ENCODE measurements around the gene GRIP2.

The GRIP2 gene

DNA sequence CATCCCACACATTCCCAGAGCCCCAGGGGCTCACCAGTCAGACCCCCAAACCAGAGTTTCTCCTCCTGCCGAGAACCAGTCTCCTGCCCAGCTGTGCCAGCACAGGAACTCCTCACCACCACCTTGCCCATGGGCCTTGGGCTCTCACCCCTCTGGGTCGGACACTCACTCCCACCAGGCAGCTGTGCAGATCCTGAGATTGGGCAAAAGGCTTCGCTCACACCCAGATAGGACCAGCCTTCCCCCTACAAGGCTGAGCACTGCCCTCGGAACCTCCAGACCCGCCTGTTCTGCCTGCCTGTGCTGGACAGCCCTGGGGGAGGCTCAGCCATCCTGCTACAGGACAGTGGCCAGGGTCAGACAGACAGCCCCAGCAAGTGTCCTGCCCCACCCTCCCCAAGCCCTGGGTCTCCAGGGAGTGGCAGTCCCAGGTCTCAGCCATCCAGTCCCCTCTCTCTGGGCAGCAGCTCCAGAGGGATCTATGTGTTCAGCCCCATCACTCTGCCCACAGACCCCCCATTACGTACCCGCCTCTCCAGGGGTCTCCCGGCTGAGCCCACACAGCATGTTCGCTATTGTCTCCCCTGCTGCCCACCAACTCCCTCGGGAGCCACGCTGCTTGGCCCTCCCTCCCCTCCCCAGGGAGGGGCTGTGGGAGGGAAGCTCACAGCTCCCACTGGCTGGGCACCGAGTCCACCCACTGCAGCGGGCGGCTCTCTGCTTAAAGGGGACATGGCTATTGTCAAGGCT, at the start of gene GRIP2:
Gene GRIP2, minus strand, starts transcription at position 601 of the 750 bp plus-strand sequence. Its CDS starts 34 bp downstream, at position 567.
- DNase-seq, result no peak

DNA sequence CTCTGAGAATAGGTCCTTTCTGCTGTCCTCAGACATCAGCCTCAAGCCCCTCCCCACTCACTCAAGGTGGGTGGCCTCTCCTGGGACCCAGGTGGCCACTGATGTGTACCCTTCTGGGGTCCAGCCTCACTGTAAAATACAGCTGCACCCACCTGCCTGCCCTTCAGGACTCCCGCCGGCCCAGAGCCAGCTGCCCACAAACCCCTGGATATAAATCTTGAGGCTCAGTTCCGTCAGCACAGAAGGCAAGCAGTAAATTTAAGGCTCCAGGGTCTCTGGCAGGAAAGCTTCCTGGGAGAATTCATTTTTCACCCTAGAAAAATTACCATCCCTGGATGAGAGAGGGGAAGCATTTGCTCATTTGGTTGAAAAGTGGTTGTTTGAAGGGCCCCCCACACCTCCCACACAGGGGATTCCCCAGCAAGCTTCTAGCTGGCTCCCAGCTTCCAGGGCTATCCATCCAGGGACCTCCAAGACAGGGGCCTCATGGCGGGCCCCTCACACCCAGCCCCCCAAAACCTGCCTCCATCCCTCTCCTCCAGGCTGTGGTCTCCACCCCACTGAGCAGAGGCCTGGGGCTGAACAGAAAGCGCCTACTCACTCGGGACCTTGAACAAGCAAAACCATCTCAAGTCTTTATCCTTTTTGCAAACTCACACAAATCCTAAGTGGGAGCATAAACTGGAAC, 48.4 kb upstream of the GRIP2 start:
- no peak for DNase-seq

DNA sequence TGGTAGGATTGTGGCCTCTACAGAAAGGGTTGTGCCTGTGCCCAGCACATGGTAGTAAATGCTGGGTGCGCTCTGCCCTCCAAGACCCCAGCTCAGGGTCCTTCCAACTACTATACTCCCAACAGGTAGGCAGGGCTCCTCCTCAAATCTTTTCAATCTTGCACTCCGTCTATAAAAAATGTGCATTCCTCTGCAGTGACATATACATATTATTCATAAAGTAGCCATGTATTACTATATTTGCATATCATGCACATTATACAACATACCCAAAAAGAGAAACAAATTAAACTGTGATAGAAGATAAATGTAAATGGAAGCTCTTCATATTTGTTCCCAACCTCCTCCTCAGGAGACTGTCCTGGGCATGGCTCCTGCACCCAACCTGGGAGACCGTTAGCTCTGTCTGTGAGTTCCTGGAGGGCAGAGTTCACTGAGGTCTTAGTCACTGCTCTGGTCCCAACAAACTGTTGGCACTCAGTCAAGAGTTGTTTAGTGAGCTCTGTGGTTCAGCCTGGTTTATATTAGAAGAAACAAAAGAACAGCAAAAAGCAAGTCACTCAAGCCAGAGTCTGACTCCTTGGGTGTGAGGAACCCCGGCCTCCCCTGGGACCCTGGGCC, 47.7 kb upstream of the GRIP2 start:
- DNase-seq, result no peak

DNA sequence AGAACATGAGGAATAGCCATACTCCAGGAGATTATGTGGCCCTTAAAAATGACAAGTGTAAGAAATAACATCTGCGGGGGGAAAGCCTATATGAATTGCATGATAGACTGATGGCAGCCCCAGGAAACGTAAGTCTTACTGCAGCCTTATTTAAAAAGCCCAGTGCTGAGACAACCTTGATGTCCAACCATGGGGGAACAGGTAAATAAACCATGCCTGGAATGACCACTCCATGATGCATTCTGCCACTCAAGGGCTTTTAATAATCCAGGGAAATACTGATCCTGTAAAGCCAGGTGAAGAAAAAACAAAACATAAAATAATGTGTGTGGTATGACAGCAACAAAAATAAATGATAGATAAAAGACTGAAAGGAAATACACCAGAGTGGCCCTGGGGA, 46.5 kb upstream of the GRIP2 start:
- DNase-seq, result no peak

DNA sequence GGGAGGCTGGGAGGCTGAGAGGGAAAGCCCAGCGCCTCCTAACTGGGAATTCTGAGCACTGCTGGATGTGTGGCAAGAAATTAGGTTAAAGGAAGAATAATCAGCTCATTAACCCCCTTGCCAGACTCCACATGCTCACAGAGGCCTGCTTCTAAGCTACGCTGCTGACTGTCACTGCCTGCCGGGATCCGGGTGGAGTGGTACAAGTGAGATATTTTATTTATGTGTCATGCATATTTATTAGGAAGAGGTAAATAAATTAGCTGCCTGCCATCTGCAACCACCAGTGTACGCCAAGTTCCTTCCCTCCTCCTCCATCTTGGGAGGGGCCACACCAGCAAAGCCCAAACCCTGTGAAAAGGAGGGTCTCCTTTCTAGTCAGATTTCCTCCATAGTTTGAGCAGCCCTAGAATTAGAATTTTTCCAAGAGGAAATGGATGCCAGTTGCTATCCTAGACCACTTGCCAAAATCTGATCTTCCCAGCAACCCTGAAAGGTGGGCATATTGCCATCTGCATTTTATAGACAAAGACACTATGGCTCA, 43.5 kb upstream of the GRIP2 start:
- DNase-seq, result no peak

DNA sequence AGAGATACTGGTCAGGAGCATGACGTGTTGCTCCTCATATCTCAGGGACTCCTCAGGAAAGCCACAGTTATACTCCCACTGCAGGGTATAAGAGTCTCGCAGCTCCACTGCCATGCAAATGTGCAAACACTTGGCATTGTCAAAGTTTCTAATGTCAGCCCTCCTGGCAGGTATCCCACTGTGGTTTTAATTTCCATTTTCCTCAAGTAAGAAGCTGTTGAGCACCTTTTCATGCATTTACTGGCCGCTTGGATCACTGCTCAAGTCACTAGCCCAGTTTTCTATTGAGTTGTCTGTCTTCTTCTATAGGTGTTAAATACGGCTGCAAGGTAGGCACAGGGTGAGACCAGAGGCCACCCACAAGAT, 41.9 kb upstream of the GRIP2 start:
- no peak for DNase-seq

DNA sequence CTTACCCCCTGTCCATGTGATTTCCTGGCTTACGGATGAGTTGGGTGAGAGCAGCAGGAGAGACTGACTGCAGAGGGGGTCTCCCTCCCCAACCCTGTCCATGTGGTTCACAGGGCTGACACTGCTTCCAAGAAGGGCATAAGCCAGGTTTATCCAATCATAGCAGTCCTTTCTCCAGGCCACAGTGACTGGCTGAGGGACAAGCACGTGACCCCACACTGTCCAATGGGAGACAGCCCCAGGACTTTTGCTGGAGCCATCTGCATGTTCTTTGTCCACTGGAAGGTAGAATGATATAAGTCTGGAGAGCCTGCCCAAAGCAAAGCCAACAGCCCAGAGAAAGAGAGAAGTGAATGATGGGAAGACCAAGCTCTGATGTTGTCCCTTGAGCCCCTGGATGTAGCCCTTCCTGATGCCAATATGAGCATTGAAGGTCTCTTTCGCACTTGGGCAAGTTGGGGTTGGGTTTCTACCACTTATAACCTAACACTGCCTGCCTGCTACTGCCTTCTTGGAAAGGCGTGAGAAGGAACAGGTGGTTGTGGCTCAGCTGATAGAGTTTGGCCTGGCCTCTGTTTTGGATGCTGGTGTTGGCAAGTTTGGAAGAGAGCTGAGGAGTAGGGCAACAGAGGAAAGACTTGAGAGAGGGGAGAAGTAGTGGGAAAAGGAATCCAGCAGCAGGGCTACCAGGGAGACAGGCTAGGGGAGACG, 41.3 kb upstream of the GRIP2 start:
- no peak for DNase-seq

DNA sequence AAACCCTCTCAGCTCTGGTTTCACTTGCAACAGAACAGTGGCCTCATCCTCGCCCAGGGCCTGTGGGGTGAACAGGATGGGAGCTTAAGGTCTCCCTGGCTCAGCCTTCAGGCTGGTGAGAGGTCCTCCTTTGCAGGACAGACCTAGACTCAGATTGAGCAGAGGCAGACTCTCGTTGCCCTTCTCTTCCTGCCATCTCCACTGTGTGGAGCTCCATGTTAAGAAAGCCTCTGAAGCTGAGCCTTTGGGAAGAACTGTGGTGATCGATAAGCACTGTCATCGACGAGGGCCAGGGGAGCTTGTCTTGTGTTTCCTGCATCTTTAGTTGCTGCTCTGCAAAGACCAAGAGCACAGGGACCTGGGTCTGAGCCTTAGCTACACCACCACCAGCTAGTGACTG, 37.8 kb upstream of the GRIP2 start:
- no peak for DNase-seq

DNA sequence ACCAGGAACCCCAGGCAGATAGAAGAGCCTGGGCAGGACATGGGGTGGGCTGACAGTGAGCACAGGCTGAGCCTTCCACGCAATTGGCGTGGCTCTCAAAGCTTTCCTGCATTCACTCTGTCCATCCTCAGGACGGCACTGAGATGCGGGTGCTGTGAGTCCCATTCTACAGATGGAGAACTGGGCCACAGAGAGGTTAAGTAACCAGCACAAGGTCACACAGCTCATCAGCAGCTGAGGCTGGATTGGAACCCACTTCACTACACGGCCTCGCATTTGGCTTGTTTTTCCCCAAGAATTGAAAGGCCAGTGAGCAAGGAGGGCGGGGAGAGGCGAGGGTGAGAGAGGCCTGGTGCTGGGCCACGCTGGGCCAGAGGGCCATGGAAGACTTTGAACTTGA, 36.0 kb upstream of the GRIP2 start:
- DNase-seq, result no peak

DNA sequence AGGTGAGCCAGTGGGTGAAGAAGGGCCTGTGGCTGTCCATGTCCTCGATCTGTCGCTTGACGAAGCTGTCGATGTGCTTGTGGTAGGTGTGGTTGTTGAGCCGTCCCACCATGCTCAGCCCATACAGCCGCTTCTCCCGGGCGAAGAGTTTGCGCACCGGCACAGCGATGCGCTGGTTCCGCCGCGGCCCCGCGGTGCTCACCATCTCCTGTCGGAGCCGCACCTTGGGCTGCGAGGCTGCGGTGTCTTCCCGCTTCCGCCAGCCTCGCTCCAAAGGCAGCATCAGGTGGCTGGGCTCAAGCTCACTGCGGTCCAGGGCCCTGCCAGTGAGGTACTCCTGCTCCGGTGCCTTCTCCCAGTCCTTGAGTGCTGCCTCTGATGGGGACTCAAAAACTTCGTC, 34.0 kb upstream of the GRIP2 start:
- DNase-seq, result no peak

DNA sequence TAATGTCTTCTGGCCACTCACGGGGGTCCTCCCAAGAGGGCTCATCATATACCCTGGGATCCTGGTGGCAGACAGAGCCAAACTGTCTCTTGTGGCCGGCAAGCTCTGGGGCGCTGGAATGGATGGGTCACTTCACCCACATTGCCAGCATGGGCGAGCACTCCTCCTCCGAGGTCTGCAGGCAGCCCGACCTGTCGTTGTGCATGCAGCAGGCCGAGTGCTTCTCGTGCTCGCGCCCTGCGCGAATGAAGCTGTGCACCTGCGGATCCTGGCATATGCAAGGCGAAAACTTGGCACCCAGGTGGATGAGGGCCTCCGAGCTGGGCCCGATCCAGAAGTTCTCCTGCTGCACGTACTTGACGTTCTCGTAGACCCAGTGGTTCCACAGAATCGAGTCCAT, 33.6 kb upstream of the GRIP2 start:
- no peak for DNase-seq

DNA sequence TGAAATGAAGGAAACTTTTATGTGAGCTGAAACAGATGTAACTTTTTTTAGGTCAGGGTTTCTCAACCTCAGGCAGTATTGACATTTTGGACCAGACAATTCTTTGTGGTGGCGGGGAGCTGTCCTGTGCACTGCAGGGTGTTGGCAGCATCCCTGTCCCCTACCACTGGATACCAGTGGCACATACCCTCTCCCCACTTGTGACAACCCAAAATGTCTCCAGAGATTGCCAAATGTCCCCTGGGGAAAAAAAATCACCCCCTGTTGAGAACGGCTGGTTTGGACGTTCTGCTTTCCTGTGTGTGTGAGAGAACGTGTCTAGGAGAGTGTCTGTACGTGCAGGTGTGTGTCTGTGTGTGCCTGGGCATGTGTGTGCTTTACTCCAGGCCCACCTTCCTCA, 30.7 kb upstream of the GRIP2 start:
- DNase-seq, result no peak

DNA sequence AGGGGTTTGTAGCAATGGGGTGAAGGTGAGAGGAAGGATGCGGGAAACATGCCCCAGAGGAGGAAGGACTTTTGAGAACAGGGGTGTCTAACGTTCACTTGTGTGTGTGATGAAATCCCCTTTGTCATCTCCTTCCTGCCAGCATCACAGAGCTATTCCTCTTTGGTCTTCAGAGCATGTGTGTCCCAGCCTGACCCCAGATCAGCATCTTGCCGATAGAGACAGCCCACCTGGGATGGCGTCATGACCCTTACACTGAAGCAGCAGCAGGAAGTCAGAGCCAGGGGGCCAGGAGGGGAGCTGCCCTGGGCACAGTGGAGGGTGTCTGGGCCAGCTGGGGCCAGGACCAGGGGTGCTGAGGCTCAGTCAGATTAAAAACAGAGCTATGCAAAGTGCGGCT, 29.9 kb upstream of the GRIP2 start:
- no peak for DNase-seq

DNA sequence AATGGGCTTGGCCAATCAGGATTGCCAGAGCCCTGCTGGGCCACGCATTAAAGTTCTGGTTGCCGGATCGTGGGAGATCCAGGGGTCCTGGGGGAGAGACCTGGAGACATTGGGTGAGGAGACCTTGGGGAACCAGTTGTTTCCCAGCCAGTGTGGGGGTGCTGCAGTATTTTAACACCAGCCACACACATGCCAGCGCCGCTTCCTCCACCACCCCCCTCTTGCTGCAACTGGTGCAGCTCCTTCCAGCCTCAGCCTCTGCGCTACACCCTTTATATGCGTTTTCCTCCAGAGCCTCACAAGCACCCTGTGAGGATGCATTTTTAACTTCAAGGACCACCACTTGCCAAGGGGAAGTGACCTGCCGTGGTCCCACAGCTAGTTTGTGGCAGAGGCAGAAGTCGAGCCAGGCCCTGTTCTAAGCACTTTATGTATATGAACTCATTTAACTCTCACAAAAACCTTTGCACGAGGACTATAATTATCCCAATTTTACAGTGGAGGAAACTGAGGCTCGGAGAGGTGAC, 29.4 kb upstream of the GRIP2 start:
- DNase-seq, result no peak

DNA sequence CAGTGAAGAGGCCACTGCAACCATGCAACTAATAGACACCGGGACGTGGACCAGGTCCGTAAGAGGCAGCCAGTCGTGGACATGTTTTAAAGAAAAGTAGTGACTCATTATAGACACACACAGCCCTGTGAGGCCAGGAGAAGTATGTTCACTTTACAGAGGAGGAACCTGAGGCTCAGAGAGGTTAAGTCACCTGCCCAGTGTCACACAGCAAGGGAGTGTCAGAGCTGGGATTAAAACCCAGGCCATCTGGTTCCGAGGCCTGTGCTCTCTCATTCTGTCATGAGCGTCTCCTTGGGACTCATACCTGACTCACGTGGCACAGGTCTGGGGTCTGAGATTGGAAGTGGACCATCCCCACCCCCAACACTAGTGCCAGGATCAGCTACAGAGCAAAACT, 28.1 kb upstream of the GRIP2 start:
- DNase-seq, result no peak

DNA sequence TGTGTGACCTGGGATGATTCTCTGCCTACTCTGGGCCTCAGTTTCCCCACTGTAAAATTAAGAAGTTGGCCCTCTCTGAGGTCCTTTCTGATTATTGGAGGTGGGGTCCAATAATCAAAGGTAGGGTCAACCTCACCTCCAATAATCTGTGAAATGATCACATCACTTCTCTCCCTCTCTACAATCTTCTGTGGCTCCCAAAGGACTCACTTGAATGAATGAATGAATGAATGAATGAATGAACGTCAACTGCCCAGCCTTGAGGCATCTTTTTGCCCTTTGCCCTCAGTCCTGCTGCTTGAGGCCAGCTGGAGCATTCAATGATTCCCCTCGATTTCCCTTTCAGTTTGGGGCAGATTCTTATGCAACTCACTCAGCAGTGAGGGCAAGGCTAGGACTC, 26.7 kb upstream of the GRIP2 start:
- DNase-seq, result no peak

DNA sequence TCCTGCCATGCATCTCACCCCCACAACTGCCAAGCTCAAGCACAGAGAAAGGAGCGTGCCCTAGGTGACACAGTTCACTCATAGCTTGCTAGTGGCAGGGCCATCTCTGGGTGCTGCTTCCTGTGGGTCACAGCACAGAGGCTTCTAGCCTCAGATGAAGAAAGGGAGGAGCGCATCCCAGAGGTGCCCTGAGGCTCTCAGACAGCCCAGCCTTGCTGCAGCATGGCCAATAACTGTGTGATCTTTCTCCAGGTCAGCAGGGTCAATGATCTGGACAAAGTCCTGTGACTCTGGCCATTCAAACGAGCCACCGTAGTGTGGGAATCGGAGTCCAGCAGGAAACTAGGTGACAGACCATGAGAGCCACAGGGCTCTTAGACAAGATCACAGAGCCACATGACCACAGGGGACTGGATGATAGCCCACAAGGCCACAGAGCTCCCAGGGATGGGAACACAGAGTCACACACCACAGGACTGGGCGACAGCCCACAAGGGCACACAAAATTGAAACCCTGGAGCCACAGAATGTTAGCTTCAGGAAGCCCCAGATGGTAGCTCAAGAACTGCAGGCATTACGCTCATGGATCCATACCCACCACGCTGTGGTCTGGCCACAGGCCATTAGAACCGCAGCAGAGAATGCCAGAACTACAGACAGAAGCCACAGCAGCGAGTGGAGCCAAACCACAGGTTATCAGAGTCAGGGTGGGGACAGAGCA, 25.9 kb upstream of the GRIP2 start:
- DNase-seq, result no peak

DNA sequence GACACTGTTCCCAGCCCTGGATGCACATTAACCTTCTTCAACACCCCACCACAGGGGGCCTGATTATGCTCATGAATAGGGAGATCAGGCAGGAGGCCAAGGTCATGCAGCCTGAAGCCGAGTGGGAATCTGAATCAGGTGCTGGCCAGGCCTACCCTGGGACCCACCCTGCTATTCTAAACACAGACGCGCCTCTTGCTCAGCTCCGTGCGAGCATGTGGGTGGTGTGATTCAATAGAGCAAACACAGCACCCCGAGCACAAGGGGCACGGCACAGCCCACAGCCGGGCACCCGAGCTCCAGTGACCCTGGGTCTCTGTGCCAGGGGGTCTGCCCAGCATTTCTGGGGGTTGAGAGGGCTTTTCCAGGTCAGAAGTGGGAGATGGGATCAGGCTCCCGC, 24.6 kb upstream of the GRIP2 start:
- no peak for DNase-seq

DNA sequence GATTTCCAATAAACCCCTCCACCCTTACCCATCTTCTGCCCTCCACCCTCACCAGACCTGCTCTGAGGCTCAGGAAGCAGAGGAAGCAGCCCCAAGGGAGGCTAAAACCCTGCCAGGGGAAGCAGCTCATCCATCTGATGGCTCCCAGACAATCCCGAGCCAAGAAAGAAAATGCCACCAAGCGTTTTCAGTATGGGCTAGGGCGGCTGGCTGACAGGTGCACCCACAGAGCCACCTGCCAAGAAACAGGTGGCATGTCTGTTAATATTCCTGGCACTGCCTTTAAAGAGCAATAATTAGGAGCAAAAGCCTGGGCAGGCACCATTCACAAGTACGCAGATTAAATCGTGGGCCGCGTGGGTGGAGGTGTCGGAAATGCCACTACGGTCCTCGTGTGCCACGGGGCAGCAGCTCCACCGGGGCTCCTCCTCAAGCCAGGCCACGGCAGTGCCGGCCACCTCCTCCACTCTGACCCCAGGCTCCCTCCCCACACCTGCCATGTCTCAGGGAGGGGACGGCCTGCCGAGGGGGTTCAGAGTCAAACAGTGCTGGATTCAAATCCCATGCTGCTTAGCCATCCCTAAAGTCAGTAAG, 23.9 kb upstream of the GRIP2 start:
- DNase-seq, result no peak

DNA sequence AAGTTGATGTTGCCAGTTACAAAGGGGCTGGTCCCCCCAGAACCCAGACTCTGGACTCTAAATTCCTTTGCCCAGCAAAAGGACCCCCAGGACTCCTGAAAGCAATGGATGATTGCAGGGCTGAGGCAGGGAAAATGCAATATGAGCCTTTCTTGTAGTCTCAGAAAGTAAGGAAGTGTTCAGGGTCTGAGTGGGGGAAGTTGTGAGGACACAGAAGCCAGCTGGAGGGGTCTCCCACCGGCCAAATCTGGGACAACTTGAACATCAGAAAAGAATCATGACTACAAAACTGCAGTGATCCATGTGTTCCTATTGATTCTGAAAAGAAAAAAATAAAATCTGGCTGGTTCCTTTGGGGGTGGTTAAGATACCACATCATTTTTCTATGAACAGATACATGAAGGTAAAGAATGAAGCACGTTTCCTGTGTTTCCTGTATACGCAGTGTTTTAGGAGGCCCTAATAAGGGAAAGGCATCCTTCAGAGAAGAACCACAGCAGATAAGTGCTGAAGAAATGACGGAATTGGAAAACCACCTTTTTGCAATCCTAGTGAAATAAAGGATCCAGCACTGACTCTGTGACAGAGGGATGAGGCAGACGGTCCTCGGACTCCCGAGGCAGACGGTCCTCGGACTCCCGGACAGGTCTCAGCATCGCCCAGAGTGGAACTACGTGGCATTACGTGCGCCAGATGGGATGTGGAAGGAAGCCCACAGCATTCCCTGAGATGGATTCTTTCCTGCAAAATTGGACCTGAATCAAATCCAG, 22.2 kb upstream of the GRIP2 start:
- no peak for DNase-seq

Measured in NCI-H510A (cell line).